Stimulated activated CD8-positive, alpha-beta memory T cell treated with anti-CD3 and anti-CD28 coated beads, Interleukin-4, amount 100 ng/mL, for 24 hours (primary cell): Measurements from ENCODE around the gene FAAP20.

Experiments
- DNase-seq: peaks from one replicate; pipeline ENCODE4 v3.0.0-alpha.2; 2020; ENCODE audit warnings: low read depth

Gene FAAP20

DNA sequence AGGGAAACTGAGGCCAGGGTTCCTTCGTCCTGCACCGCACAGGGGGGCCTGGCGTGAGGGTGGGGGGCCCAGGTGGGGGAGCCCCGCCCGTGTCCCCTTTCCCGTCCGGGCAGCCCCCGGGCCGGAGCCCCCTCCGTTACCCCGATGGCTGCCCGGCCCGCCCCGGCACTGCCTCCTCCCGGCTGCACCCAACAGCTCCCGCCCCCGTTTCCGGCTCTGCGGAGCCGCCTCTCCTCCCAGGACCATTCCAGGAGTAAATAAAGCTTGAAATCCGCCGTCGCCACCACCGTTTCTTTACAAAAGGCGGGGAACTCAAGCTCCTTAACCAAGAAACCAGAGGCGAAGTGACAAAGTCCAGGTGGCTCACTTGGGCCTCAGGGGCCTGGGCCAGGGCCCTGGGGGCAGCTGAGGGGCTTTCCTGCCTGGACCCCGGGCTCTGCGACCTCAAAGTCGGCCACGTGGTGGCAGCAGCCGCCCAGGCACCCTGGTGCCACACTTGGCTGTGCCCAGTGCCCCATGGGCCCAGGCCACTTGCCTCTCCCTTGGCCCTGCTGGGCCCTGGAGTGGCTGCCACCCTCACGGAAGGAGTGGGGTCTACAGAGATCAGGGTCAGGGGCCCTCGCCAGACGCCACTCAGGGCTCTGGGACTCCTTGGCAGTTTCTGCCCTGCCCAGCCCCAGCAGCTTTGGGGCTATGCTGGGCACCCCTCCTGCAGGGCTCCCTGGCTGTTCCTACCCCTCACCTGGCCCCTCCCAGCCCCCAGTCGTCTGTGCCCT, 514 bp upstream of the FAAP20 start:
- peak; percentile 80 for DNase-seq

DNA sequence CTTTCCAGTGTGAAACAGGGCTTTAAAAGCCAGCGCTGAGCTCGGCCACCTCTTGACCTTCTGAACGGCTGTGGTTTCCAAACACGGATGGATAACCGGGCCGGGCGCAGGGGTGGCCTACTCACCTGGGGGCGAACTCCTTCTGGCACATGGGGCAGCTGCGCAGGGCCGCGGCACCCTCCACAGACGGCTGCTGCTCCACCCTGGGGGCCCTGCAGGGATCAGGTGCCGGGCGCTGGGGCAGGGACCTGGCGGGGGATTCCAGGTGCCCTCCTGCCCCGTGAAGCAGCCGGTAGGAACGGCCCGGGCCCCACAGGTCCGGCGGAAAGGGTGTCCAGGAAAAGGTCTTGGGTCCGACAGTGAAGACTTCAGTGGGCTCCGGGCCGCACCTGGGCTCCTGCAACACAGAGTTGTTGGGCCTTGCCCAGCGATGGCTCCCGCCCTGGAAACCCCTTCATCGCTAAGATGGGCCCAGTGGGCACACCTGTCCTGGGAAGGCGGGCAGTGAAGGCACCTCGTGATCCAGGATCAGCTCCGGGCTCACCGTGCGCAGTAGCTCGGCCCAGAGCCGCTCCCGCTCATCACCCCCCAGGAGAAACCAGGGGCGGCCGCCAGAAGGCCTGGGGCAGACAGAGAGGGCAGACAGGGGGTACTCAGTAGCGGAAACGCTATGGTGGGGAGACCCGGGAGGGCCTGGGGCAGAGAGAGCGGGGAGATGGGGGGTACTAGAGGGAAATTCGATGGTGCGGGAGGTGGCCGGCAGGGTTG, 874 bp downstream of the FAAP20 start:
- no peak for DNase-seq

DNA sequence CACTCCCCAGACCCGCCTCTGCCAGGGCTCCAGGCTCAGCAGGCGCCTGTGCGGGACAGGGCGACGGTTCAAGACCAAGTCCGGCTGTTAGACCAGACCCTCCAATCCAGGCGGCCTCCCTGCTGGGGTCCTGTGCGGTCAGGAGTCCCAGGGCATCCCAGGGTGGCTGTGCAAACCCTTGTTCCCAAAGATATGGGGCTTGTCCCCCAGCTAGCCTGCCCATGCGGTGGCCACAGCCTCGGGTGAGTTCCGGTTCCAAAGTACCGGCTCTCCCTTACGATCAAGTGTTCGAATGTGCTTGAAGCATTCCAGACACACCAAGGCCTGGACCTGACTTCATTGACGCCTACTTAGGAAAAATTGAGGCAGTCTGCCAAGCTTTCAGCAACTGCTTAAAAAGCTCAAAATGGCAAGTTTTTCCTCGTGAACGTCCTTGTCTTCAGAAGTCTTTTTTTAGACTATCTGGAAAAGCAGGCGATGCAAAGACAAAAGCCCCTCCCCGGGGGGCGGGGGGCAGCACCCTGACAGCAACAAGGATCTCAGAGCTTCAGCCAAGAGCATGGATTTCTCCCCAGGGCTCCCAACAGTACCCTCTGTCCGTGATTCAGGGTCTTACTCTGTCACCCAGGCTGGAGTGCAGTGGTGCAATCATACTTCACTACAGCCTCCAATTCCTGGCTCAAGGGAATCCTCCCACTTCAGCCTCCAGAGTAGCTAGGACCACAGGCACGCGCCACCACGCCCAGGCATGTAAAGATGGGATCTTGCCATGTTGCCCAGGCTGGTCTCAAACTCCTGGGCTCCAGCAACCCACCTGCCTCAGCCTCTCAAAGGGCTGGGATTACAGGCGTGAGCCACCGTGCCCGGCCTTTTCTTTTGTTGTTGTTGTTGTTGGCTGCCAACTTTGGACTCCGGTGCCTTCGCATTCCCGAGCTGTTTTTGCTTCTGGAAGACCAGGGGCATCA, 2.3 kb downstream of the FAAP20 start:
- no peak for DNase-seq

DNA sequence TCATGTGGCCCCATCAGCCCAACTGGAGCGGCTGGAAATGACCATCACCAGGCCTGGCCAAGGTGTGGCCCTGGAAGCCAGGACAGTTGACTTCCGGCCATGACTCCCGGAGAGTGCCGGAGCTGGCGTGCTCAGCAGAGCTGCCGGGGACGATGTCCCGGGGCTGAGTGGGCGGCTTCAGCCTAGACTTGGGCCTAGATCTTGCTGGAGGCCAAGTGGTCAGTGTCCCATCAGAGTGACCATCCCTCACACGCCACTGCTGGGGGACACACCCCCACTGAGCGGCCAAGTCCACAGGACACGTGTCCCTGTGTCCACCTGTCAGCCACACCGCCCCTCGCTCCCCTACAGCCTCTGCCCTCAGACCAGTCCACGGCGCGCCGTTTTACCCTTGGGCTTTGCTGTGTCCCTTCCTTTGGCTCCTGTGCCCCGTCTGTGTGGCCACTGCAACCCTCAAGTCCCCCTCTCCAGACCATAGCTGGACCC, 4.0 kb downstream of the FAAP20 start:
- DNase-seq: no peak

DNA sequence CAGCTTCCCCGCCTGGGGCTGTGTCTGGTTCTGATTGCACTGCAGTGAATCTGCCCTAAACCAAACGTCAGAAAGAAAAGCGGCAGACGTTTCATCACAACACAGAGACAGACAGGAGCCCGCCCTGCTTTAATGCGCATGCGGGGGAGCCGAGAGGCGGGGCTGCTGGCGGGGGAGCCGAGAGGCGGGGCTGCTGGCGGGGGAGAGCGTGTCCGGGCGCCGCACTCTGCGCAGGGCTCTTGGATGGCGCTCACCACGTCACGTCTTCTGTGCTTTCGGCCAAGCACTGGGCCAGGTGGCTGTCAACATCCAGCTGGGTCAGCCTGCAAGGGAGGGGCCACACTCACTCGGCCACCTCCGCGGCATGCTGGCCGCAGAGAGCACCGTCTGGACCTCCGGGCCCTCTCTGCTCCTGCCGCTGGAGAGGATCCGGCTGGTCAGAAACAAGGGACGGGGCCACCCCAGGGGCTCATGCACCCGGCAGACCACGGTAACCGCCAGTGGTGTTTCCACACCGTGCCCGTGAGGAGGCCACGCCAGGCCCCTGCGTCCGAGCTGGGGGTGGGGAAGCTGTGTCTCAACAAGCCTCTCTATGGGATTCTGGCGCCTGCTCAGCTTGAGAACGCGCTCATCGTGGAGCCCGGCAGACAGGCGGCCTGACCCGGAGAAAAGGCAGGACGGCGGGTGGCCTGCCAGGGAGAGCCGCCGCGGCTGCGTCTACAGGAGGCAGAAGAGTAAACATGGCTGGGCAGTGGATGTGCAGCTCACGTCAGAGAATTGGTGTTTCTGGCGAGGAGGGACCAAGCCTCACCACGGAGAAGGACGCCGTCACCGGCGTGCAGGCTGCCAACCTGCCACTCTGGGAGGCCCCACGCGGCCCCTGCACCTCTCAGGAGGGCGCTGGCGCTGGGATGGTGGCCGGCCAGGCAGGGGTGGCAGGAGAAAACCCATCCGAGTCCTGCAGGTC, 4.8 kb downstream of the FAAP20 start:
- peak; percentile 81 for DNase-seq

DNA sequence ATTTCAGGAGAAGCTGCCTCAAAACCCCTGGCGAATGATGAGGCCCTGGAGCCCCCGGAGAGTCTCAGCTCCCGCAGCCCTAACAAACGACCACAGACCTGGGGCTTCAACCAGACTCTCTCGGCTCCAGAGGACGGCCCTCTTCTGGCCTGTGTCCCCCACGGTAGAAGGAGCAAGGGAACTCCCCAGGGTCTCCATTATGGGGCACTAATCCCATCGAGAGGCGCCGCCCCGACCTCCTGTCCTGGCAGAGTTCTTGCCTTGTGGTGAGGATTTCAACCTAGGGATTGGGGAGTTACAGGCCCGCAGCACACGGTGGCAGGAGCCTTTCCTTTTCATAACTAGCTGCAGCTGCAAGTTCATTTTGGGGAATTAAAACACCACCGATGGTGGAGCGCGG, 6.2 kb downstream of the FAAP20 start:
- DNase-seq: no peak

DNA sequence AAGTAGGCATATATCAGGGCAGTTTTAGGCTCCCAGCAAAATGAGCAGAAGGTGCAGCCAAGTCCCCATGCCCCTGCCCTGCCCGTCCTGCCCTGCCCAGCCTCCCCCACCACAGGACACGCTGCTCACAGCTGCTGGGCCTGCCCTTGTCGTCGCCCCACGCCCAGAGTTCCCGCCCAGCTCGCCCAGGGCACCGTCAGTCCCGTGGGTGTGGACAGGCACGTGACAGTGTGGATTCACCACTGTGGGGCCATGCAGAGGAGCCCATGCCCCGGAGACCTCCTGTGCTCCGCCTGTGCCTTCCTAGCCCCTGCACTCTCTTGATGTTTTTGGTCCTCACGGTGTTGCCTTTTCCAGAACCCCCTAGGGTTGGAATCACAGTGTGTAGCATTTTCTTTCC, 7.0 kb downstream of the FAAP20 start:
- DNase-seq: no peak

DNA sequence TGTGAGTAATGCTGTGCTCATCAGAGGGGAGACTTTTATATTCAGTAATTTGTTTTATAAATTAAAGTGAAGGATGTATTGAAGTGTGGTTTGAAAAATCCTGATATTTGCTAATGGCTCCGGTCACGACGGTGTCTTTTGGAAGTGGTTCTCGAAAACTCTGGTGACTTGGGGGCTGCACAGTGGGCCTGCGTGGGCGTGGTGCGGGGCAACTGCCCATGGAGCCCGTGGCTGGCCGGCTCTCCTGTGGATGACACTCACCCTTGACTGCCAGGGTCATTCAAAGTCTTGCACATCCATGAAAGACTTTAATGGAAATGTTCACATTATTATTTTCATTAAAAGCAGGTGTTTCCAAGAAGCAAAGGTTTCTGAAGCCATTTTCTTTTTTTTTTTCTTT, 7.7 kb downstream of the FAAP20 start:
- no peak for DNase-seq

DNA sequence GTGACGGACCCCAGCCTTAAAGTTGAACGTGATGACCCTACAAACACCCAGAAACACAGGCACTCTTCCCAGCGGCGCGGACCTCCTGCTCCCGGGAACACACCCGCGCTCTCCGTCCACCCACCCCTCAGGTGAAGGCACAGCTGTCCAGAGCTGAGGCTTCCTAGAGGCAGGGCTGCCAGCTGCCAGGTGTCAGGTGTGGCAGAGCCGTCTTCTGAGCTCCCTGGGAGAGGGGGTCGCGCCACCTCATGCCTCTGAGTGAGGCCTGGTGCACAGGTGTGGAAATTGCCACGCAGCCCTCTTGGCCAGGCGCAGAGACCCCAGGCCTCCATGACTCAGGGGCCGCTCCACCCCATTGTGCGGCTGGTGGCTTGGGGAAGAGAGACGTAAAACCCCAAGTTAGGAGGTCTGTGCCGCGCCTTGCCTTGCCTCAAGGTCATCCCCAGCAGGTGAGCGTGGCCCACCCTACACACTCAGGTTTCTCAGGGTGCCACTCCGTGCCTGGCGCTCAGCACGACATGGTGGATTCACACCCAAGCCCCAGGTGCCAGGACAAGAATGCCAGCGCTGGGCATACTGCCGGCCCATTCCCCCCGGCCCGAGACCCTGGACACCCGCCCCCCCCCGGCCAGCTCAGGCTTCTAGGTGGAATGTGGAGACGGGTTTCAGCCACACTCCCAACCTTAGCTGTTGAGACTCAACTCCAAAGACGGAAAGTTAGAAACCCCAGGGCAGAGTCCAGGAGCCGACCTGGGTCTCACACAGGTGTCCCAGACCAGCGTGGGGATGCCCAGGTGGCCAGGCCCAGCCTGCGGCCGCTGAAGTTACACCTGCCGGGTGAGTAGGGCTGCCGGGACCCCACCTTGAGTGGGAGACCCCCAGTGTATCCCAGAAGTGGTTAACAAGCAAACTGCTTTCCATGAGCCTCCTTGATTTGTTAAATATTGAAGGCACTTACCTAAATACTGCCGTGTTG, 8.4 kb downstream of the FAAP20 start:
- DNase-seq: no peak

DNA sequence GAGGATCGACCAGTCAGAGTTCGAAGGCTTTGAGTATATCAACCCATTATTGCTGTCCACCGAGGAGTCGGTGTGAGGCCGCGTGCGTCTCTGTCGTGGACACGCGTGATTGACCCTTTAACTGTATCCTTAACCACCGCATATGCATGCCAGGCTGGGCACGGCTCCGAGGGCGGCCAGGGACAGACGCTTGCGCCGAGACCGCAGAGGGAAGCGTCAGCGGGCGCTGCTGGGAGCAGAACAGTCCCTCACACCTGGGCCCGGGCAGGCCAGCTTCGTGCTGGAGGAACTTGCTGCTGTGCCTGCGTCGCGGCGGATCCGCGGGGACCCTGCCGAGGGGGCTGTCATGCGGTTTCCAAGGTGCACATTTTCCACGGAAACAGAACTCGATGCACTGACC, 9.6 kb downstream of the FAAP20 start:
- DNase-seq: no peak

DNA sequence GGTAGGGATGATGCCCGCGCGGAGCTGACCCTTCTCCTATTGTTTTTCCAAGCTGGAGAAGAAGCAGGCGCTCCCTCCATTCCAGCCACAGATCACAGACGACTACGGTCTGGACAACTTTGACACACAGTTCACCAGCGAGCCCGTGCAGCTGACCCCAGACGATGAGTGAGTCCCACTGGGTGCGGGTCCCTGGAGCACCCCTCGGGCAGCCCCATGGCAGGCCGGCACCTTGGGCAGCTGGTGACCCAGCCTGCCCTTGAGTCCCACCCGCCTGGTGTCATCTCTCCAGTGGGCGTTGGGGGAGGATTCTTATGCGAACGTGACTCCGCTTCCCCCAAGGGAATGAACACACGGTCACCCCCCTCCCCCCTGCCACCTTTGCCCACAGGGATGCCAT, 10.0 kb downstream of the FAAP20 start:
- DNase-seq: no peak

DNA sequence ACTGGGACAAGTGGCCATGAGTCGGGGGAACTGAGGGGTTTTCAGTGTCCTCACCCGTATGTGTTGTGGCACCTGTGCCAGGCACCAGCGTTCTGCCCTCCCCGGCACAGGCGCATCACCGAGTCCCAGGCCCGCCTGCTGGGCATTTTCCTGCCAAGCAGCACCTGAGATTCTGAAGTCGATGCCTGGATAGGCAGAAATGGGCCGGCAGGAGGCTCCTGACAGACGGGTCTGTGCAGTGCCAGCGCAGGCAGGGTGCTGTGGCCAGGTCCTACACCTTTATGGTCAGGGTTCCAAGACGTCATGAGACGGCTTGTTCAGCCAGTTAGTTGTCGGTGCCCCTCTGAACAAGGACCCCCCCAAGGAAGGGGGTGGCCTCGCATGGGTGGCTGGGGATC, 10.6 kb downstream of the FAAP20 start:
- no peak for DNase-seq

DNA sequence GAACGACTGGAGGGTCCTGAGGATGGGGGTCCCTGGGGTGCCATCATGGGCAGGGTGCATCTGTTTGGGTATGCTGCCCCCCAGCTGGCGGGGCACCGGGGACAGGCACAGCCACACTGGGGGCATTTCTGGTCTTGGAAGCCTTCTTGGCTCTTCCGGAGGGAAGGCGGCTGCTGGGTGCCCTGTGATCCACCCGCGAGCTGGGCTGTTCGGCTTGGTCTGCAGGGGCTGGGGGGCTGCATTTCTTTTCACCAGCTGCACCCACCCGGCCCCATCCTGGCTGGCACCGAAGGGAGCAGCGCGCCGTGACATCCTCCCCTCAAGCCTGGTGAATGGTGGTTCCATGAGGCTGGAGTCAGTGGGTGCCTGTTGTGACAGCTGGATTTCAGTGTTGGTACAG, 12.2 kb downstream of the FAAP20 start:
- no peak for DNase-seq

DNA sequence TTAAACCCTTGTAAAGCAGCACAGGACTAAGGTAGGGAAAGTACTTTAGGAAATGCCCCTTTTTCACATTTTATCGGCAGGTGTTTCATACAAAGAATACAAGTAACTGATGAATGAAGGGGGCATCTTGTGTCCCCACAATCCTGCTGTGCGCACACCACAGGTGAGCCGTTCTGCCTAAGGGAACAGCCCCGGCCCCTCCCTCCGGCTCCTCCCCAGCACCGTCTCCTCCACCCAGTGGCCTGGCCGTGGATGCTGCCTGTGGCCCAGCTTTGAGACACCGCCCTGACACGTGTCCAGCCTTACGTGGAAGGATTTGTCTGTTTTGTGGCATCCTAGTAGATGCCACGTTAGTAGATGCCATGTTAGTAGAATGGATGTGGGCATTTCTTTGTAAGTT, 12.8 kb downstream of the FAAP20 start:
- DNase-seq: no peak

DNA sequence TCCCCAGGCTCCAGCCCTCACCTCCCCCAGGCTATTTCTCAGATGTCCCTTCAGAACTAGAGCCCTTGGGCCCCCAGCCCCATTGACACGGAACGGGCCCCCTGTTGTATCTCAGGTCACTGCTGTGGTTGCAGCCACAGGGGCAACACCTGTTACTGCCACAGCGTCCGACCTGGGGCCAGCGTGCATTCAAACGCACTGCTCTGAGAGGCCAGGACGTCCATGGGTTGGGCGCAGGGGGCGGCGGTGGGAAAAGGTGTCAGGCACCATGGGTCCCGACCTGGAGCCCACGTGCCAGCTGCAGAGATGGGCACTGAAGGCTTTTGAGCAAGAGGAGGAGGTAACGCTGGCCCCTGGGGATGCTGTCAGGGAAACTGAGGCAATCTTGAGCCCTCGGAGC, 13.3 kb downstream of the FAAP20 start:
- no peak for DNase-seq

DNA sequence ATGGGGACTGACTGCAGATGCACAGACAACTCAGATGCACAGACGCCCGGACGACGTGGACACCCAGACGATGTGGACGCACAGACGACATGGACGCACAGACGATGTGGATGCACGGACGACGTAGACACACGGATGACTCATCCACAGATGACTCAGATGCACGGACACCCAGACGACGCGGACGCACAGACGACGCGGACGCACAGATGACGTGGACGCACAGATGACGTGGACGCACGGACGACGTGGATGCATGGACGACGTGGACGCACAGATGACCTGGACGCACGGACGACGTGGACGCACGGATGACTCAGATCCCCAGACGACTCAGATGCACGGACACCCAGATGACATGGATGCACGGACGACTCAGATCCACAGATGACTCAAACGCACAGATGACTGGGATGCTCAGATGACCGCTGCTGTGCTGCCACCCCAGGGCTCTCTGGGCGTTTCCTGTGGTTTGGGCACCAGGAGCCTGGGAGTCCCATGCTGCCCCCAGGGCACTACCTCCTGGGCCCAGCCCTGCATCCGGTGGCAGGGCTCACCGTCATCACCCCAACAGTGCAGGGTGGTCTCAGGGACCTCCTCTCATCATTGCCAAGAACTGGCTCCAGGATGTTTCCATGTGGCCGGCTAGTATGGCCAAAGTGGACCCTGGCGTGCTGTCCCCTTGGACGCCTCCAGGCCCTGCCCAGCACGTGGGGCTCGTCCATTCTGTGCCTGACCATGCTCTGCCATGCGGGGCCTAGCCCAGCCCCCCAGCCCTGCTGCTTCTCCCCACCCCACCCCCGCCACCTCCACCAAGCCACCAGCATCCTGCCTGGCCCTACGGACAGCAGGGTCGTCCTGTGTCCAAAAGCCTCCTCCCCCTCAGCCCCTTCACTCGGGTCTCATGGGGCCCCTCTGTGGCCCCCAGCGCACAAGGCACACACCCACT, 14.0 kb downstream of the FAAP20 start:
- no peak for DNase-seq

DNA sequence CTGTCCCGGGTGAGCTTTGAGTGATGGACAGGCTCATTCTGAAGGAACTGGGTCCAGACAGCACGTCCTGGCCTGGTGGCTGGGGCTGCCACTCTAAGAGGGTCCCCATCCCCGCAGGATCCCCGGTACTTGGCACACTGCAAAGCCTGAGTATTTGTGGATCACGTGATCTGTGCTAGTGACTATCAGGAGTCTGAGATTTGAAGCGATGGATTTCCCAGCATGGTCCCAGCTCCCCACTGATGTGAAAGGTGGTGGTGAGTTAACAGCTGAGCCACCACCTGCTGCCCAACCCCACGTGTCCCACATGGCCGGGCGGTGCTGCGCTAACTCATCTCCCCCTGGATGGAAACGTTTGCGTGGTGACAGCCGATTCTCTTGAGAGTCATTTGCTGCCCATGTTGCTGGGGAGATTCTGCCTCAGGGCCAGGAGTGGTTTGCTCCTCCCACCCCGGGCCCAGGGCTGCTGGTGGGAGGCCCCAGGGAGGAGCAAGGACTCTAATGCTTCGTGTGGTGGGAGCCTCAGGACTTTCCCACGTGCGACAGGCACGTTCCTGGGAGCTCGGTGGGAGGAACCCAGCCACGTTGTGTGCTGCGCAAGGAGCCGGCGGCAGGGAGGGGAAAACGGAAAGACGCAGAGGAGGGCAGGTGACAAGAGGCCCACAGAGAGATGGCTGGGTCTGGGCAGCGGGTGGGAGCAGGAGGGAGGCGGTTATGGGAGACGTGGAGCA, 15.1 kb downstream of the FAAP20 start:
- DNase-seq: no peak

DNA sequence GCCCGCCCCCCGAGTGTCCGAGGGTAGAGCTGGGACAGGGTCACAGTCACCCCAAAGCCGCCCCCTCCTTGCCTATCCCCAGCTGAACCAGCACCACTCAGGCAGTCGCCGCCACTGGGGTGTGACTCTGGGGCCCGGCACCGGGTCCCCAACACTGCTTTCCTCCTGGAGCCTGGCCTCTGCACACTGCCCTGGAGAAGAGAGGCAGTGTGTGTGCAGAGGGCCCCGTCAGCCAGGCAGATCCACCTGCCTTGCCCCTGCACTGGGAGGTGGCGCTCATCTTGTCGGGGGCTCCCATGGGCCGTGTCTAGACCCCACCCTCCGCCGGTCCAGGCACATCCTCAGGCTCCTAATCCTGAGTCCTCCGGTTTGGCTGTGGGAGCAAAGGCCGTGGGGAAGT, 15.7 kb downstream of the FAAP20 start:
- DNase-seq: no peak
